Measurements from ENCODE around the gene TNFAIP8. TPM values are rescaled to one million over a fixed set of nuclear protein-coding genes. Genes with fewer than 3 reads are reported as not detected.

TNFAIP8 gene
- total and polyA plus RNA-seq, 10 of the 15 experiments (the other 5 are each of a cell fraction or from before 2014, with no cell fraction given), result 124 to 324 (median 177) TPM

DNA sequence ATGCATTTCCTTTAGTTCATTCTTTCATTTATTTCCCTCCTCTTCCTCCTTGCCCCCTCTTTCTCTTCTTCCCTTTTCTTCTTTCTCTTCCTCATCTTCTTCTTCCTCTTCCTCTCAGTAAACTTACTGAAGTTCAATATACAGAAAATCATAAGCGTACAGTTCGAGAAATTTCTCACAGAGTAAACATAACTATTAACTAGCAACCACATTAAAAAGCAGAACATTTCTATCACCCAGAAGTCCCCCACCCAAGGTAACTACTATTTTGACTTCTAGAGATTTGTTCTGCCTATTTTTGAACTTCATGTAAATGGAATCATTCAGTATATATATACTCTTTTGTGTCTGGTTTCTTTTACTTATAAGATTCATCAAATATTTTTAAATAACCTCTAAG lies 48.2 kb downstream of the TNFAIP8 start:
- DNase-seq (ENCODE audit: low read depth, low spot score) (no peak), ATAC-seq (no peak), FAIRE-seq (no peak)
- Histone ChIP-seq H4K20me1 (ENCODE audit: control insufficient read depth, insufficient read depth) (no peaks in the 10 kb centered on the region), H3K9me3 (replicated peaks; ENCODE audit: control insufficient read depth, insufficient read depth, low read length) (no peaks in the 10 kb centered on the region), H3K36me3 (ENCODE audit: control insufficient read depth in 2 of 2, insufficient read depth in 2 of 2, low read length in 1 of 2) (no peaks in the 10 kb centered on the region), H3K9ac (ENCODE audit: control insufficient read depth, insufficient read depth, low read length) (no peak overlapping the region), H3K4me3 (no peak overlapping the region), H3K79me2 (ENCODE audit: control insufficient read depth, insufficient read depth, low read length) (no peaks in the 10 kb centered on the region; the same call in 1 of the 2 replicates), H3K27me3 (replicated peaks in 1 of 2; ENCODE audit: control insufficient read depth in 2 of 2, insufficient read depth in 2 of 2, low read length in 1 of 2) (no peaks in the 10 kb centered on the region), H3K4me1 (ENCODE audit: control insufficient read depth, insufficient read depth, low read length) (peaks cover 21% of the 10 kb centered on the region), H3K4me2 (ENCODE audit: control insufficient read depth, insufficient read depth) (no peak overlapping the region), H2AFZ (ENCODE audit: control insufficient read depth, low read depth, low read length) (no peak overlapping the region), H3K27ac (ENCODE audit: control insufficient read depth, insufficient read depth) (no peak overlapping the region)
- SMC1A ChIA-PET (ENCODE audit: uncharacterized antibody, unreplicated experiment), result interaction anchor here (0.6 to 26.7 kb wide), 8 partner anchors 10 to 395 kb away, joined by 3 to 583 read pairs (median 6); partner anchors contain the start of gene TNFAIP8
- WGBS (ENCODE audit: insufficient coverage, insufficient replicate concordance, low lambda C conversion rate, missing lambda C conversion rate), result 92% methylated on average over 2 of the region's 2 CpGs
- POLR2A ChIA-PET, result interaction anchor here (0.7 kb wide), 1 partner anchor 329 kb away, joined by 5 read pairs; no protein-coding TSS in a partner anchor
- CTCF ChIA-PET, result interaction anchor here (1.3 to 11.3 kb wide), 3 partner anchors 8 to 91 kb away, joined by 3 to 413 read pairs (median 167); no protein-coding TSS in a partner anchor
- TF ChIP-seq MYC (IDR thresholded peaks at IDR 0.05; ENCODE audit: insufficient read depth, insufficient read length, insufficient replicate concordance, low read length, severe bottlenecking) (no peak), NBN (IDR thresholded peaks at IDR 0.05) (0 out of 2 replicates have a peak, but pooled peaks have one; percentile 20)
- RAD21 ChIA-PET (ENCODE audit: unreplicated experiment), result interaction anchor here (0.6 to 10.2 kb wide), 7 partner anchors 8 to 416 kb away, joined by 3 to 303 read pairs (median 5); no protein-coding TSS in a partner anchor
- in situ Hi-C loops (cut with MboI), result no loop called here
- intact Hi-C loops (cut with micrococcal nuclease; ENCODE audit: unreplicated experiment), result no loop called here
- BruUV-seq (replicated peaks), result no TSS peak

GRCh38 chr5:119405419-119405818 lies 49.6 kb downstream of the TNFAIP8 start:
- H4K20me1 ChIP-seq (ENCODE audit: control insufficient read depth, insufficient read depth), result no peaks in the 10 kb centered on the region
- TF ChIP-seq NFIC (IDR thresholded peaks at IDR 0.05; ENCODE audit: low read depth, low read length) (no peak), ATF7 (IDR thresholded peaks at IDR 0.05; ENCODE audit: low read depth) (peak; percentile 47; the same call in 1 of the 2 replicates), NFYA (IDR thresholded peaks at IDR 0.05; ENCODE audit: borderline replicate concordance, low read depth, low read length) (no peak), LARP7 (IDR thresholded peaks at IDR 0.05) (no peak)
- TF ChIP-seq, protein P1, sequence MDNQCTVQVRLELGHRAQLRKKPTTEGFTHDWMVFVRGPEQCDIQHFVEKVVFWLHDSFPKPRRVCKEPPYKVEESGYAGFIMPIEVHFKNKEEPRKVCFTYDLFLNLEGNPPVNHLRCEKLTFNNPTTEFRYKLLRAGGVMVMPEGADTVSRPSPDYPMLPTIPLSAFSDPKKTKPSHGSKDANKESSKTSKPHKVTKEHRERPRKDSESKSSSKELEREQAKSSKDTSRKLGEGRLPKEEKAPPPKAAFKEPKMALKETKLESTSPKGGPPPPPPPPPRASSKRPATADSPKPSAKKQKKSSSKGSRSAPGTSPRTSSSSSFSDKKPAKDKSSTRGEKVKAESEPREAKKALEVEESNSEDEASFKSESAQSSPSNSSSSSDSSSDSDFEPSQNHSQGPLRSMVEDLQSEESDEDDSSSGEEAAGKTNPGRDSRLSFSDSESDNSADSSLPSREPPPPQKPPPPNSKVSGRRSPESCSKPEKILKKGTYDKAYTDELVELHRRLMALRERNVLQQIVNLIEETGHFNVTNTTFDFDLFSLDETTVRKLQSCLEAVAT (IDR thresholded peaks at IDR 0.05), result peak; percentile 23; the same call in 1 of the 2 replicates
- ChIA-PET POLR2A (interaction anchor here (1.3 to 1.4 kb wide), 3 partner anchors 11 to 130 kb away, joined by 3 to 4 read pairs (median 3); no protein-coding TSS in a partner anchor), SMC1A (ENCODE audit: uncharacterized antibody, unreplicated experiment) (interaction anchor here (0.9 to 26.7 kb wide), 15 partner anchors 8 to 416 kb away, joined by 3 to 583 read pairs (median 4); partner anchors contain the start of gene TNFAIP8), CTCF (interaction anchor here (0.7 to 11.3 kb wide), 11 partner anchors 8 to 417 kb away, joined by 3 to 413 read pairs (median 5); partner anchors contain the start of gene DTWD2), RAD21 (ENCODE audit: unreplicated experiment) (interaction anchor here (0.9 to 10.2 kb wide), 8 partner anchors 10 to 384 kb away, joined by 3 to 303 read pairs (median 4); no protein-coding TSS in a partner anchor)
- intact Hi-C loops (cut with micrococcal nuclease; ENCODE audit: unreplicated experiment) (no loop called here), in situ Hi-C loops (cut with MboI) (loop anchor here (5.0 kb wide), 1 partner anchor 383 kb away; no protein-coding TSS in a partner anchor)
- H3K4me2 ChIP-seq (ENCODE audit: control insufficient read depth, insufficient read depth), result peak overlapping the region; percentile 70; the same call in 1 of the 2 replicates
- no peaks in the 10 kb centered on the region for H3K36me3 ChIP-seq (ENCODE audit: control insufficient read depth in 2 of 2, insufficient read depth in 2 of 2, low read length in 1 of 2)
- BruUV-seq (replicated peaks), result no TSS peak
- DNase-seq (ENCODE audit: low read depth, low spot score), result no peak
- no peak overlapping the region for H3K27ac ChIP-seq (ENCODE audit: control insufficient read depth, insufficient read depth)
- peaks cover 26% of the 10 kb centered on the region for H3K4me1 ChIP-seq (ENCODE audit: control insufficient read depth, insufficient read depth, low read length)
- H2AFZ ChIP-seq (ENCODE audit: control insufficient read depth, low read depth, low read length), result peak overlapping the region; percentile 57
- no peaks in the 10 kb centered on the region for H3K27me3 ChIP-seq (replicated peaks in 1 of 2; ENCODE audit: control insufficient read depth in 2 of 2, insufficient read depth in 2 of 2, low read length in 1 of 2)
- H3K4me3 ChIP-seq, result no peak overlapping the region
- 84% methylated on average over 4 of the region's 4 CpGs for WGBS (ENCODE audit: insufficient coverage, insufficient replicate concordance, low lambda C conversion rate, missing lambda C conversion rate)
- no peak for FAIRE-seq
- ATAC-seq, result peak; percentile 63
- H3K79me2 ChIP-seq (ENCODE audit: control insufficient read depth, insufficient read depth, low read length), result no peaks in the 10 kb centered on the region; the same call in 1 of the 2 replicates
- no peaks in the 10 kb centered on the region for H3K9me3 ChIP-seq (replicated peaks; ENCODE audit: control insufficient read depth, insufficient read depth, low read length)
- H3K9ac ChIP-seq (ENCODE audit: control insufficient read depth, insufficient read depth, low read length), result no peak overlapping the region

Data from GM12878 (cell line).